Mucosa of descending colon (tissue), 3 donors: ENCODE measurements around the gene PGPEP1. TPM values are rescaled to one million over a fixed set of nuclear protein-coding genes. Genes with fewer than 3 reads are reported as not detected.

ENCODE experiments used
- ATAC-seq: fragments of 200-7000 bp; cut with Tn5 transposase; one replicate; pipeline ENCODE4 v1.9.1; 2020; ENCODE audit warnings: mild to moderate bottlenecking, moderate library complexity
- DNase-seq, 3 donors: peaks; one replicate each; pipeline ENCODE4 v3.0.0-alpha.2; 2020
- H3K36me3 ChIP-seq: fragments of 200-600 bp; one replicate; pipeline ENCODE4 v1.8.0; 2021; ENCODE audit warnings: low read depth, mild to moderate bottlenecking
- H3K4me1 ChIP-seq: fragments of 200-600 bp; one replicate; pipeline ENCODE4 v1.8.0; 2021; ENCODE audit warnings: low read depth, mild to moderate bottlenecking
- H3K4me3 ChIP-seq: fragments of 200-600 bp; one replicate; pipeline ENCODE4 v1.8.0; 2021; ENCODE audit warnings: mild to moderate bottlenecking
- H3K9me3 ChIP-seq: fragments of 200-600 bp; one replicate; pipeline ENCODE4 v1.8.0; 2021; ENCODE audit warnings: mild to moderate bottlenecking
- intact Hi-C, 2 donors: fragments of 100-400 bp; cut with DNase I in 1 of 2; cut with micrococcal nuclease in 1 of 2; formaldehyde crosslinking; loops; one replicate each; pipeline versions ENCODE4 v1.11.0 to v1.11.1; 2022; cut with DNase I, micrococcal nuclease
- total RNA-seq, 3 donors: library from RNA; stranded (reverse); fragmentation: NEBNext Ultra II Directional in 2 of 3; extraction: Animal tissue kit (Norgen Biotek cat#: 25700) in 2 of 3; gene quantifications; one replicate each; pipeline versions ENCODE4 v1.2.1 to v1.2.4, GENCODE V29; 2021 to 2023
- TF ChIP-seq, protein P1 (sequence below): fragments of 200-600 bp; IDR thresholded peaks from one replicate; pipeline ENCODE4 v1.8.0; 2022; ENCODE audit warnings: antibody characterized with exemption, mild to moderate bottlenecking
- donor health status: DM: no; HTN: no; CAD: no; lungs with moderate emphysema.
- donor health status: DM: no; HTN: no; CAD: no.
- donor health status: DM: no; HTN: yes; CAD: no.

The PGPEP1 gene
- total RNA-seq, 3 donors from 2014 or later = 77.1 to 97.4 (median 91.5) TPM

- H3K36me3 ChIP-seq = no peaks in the 10 kb centered on the region
- DNase-seq (peak in 1 of 3 donors; percentile 56), ATAC-seq (no peak)
- TF ChIP-seq, protein P1, sequence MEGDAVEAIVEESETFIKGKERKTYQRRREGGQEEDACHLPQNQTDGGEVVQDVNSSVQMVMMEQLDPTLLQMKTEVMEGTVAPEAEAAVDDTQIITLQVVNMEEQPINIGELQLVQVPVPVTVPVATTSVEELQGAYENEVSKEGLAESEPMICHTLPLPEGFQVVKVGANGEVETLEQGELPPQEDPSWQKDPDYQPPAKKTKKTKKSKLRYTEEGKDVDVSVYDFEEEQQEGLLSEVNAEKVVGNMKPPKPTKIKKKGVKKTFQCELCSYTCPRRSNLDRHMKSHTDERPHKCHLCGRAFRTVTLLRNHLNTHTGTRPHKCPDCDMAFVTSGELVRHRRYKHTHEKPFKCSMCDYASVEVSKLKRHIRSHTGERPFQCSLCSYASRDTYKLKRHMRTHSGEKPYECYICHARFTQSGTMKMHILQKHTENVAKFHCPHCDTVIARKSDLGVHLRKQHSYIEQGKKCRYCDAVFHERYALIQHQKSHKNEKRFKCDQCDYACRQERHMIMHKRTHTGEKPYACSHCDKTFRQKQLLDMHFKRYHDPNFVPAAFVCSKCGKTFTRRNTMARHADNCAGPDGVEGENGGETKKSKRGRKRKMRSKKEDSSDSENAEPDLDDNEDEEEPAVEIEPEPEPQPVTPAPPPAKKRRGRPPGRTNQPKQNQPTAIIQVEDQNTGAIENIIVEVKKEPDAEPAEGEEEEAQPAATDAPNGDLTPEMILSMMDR = no peak
- intact Hi-C loops = no loop called here
- no peak overlapping the region for H3K4me3 ChIP-seq
- no peaks in the 10 kb centered on the region for H3K9me3 ChIP-seq
- H3K4me1 ChIP-seq = peaks cover 43% of the 10 kb centered on the region
Observed at GRCh38 chr19:18308948-18309325, 31.5 kb upstream of the PGPEP1 start.

DNA sequence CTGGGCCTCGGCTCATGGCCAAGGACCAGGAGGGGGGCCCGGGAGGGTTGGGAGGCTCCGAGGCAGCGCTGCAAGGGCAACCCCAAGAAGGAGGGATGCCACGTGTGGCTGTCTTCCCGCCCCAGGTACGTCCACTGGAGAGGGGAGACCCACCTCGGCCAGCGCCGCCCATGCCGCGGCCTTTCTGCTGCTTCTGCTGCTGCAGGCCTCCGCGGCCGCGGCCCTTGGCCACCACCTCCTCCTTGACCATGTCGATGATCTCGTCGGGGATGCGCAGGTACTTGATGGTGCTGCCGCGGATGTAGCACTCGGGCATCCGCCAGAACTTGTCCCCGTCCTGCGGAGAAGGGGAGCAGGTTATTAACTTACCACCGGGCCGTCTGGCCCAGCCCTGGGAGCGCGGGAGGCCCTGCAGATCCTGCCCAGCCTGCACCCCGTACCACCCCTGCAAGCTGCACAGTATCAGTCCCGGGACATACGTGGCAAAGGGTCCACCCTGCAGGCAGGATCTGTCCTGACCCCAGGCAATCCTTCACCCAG, 30.8 kb upstream of the PGPEP1 start:
- H3K9me3 ChIP-seq = no peaks in the 10 kb centered on the region
- H3K4me1 ChIP-seq = peaks cover 43% of the 10 kb centered on the region
- peak in 1 of 3 donors; percentile 60 for DNase-seq
- no peaks in the 10 kb centered on the region for H3K36me3 ChIP-seq
- no peak for ATAC-seq
- intact Hi-C loops = no loop called here
- H3K4me3 ChIP-seq = no peak overlapping the region
- TF ChIP-seq, protein P1 = no peak

- Histone ChIP-seq H3K9me3 (no peaks in the 10 kb centered on the region), H3K4me3 (no peak overlapping the region), H3K4me1 (peaks cover 38% of the 10 kb centered on the region), H3K36me3 (no peaks in the 10 kb centered on the region)
- DNase-seq = peak; percentile 67 to 80 (median 76)
- ATAC-seq = peak; percentile 73
- TF ChIP-seq, protein P1 = no peak
- intact Hi-C loops = no loop called here
Observed at GRCh38 chr19:18310118-18310909, 30.1 kb upstream of the PGPEP1 start.

GRCh38 chr19:18310966-18311365, 29.4 kb upstream of the PGPEP1 start:
- H3K4me3 ChIP-seq = no peak overlapping the region
- H3K9me3 ChIP-seq = no peaks in the 10 kb centered on the region
- ATAC-seq (no peak), DNase-seq (peak in 1 of 3 donors; percentile 66)
- peaks cover 31% of the 10 kb centered on the region for H3K4me1 ChIP-seq
- TF ChIP-seq, protein P1 = no peak
- no peaks in the 10 kb centered on the region for H3K36me3 ChIP-seq
- intact Hi-C loops = no loop called here

DNA sequence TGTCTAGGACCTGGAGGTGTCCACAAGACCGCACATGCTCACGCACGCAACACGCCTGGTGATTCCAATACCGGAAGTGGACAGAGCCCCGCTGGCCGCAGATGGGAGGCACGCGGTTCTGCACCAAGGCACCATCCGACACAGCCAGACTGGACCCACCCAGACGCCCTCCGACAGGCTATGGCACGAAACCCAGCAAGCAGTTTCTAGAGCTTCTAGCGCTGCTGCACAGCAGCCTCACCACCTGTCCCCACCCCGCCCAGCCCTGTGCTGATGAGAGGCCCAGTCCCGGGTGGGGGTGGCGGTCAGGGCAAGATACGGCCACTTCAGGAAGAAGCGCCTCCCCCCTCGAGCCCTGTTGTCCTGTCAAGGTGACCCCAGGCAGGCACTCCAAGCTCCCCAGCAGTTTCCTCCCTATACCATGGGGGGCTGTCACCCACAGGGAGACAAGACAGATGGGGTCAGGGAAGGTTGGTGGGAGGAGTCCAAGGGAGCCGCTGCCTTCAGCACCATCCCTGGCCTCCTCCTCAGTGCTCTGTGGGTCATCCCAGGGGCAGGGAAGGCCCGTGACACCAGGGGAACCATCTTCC, 28.8 kb upstream of the PGPEP1 start:
- no peaks in the 10 kb centered on the region for H3K36me3 ChIP-seq
- H3K9me3 ChIP-seq = no peaks in the 10 kb centered on the region
- peak in 1 of 3 donors; percentile 58 for DNase-seq
- peak; percentile 26 for ATAC-seq
- TF ChIP-seq, protein P1 = no peak
- peaks cover 27% of the 10 kb centered on the region for H3K4me1 ChIP-seq
- intact Hi-C loops = no loop called here
- no peak overlapping the region for H3K4me3 ChIP-seq
